BLaER1 (cell line): ENCODE data around the gene KIRREL2.
A peak's percentile ranks its signal among the peaks of the same experiment; 100 is the strongest.
"Not testable (repeated sequence)": the region's sequence is repeated elsewhere in the genome, so short reads cannot be mapped to it uniquely, and the experiment has no call there.

Source experiments
- H3K27ac ChIP-seq: shearing (Covaris generic); formaldehyde crosslinking; 2 replicates; pipeline ENCODE4 v1.8.1; 2022
- H3K27me3 ChIP-seq: shearing (Covaris generic); formaldehyde crosslinking; 2 replicates; pipeline ENCODE4 v1.8.1; 2022
- H3K36me3 ChIP-seq: shearing (Covaris generic); formaldehyde crosslinking; 2 replicates; pipeline ENCODE4 v1.8.1; 2022
- H3K4me1 ChIP-seq: shearing (Covaris generic); formaldehyde crosslinking; 2 replicates; pipeline ENCODE4 v1.8.1; 2022
- H3K4me2 ChIP-seq: shearing (Covaris generic); formaldehyde crosslinking; 2 replicates; pipeline ENCODE4 v1.8.1; 2022
- H3K4me3 ChIP-seq: shearing (Covaris generic); formaldehyde crosslinking; 2 replicates; pipeline ENCODE4 v1.8.1; 2022
- H3K9ac ChIP-seq: shearing (Covaris generic); formaldehyde crosslinking; 2 replicates; pipeline ENCODE4 v1.8.1; 2022
- H3K9me3 ChIP-seq: shearing (Covaris generic); formaldehyde crosslinking; 2 replicates; pipeline ENCODE4 v1.8.1; 2022
- H4K20me1 ChIP-seq: shearing (Covaris generic); formaldehyde crosslinking; 2 replicates; pipeline ENCODE4 v1.8.1; 2022
- Cebpa-rat ChIP-seq: shearing (Covaris generic); IDR thresholded peaks from 2 replicates; pipeline ENCODE4 v1.8.1; 2022

Gene KIRREL2

GRCh38 chr19:35868823-35869326 is 12.2 kb downstream of the KIRREL2 start:
- Histone ChIP-seq H3K9ac (no peak overlapping the region), H3K36me3 (no peaks in the 10 kb centered on the region)
- TF ChIP-seq Cebpa-rat = no peak

DNA sequence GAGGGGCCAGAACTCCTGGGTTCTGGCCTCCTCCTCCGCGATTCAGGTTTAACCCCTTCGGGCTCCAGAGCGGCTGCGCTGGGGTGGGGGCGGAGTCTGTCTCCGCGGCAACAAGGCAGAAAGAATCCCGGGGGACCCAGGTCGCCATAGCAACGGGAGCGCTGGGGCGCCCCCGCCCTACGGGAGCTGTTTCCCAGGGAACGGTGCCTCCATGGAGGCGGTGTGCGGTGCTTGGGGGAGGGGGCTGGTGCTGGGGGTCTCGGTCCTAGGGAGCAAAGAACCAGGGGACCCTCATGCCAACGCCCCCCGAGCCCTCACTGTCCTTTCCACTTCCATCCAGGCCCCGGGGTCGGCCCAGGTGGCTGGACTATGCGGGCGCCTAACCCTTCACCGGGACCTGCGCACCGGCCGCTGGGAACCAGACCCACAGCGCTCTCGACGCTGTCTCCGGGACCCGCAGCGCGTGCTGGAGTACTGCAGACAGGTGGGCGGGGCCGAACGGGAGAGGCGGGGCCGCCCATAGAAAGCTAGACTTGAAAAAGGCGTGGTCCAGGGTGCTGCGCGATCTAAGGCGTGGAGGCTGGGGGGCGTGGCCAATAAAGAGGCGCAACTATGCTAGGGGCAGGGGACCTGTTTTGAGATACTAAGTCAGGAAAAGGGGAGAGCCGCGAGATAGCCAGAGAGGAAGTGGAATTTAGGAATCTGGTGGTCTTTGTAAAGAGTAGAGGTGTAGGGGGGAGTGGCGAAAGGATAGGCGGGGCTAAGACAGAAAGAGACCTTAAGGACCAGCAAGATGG is 12.8 kb downstream of the KIRREL2 start:
- no peak overlapping the region for H3K27ac ChIP-seq

More at GRCh38 chr19:35868823-35869326, 12.2 kb downstream of the KIRREL2 start:
- H3K27me3 ChIP-seq = peaks cover 59% of the 10 kb centered on the region
- peak overlapping the region; percentile 63 for H3K4me3 ChIP-seq
- H3K4me2 ChIP-seq = peak overlapping the region; percentile 86
- H4K20me1 ChIP-seq = peaks cover 9% of the 10 kb centered on the region; the same call in 1 of the 2 replicates
- no peaks in the 10 kb centered on the region for H3K9me3 ChIP-seq
- peaks cover 14% of the 10 kb centered on the region for H3K4me1 ChIP-seq
- no peak overlapping the region for H3K27ac ChIP-seq

DNA sequence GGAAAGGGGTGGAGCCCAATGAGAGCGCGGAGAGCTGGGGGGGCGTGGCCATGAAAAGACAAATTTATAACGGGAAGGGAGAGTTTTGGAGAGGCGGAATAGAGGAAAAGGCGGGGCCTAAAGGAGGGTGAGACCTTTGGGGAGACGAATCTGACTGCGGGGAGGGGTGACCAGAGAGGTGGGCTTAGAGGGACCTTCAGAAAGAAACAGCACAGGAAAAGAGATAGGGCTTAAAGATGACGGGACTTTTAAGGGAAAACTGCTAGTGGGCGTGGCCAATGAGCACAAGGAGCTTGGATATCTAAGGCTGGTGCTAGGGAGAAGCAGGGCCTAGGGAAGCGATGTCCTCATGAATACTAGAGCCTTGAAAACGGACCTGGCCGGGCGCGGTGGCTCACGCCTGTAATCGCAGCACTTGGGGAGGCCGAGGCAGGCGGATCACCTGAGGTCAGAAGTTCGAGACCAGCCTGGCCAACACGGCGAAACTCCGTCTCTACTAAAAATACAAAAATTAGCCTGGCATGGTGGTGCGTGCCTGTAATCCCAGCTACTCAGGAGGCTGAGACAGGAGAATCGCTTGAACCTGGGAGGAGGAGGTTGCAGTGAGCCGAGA is 13.5 kb downstream of the KIRREL2 start:
- not testable (repeated sequence) for H3K36me3 ChIP-seq, H3K4me3 ChIP-seq, H4K20me1 ChIP-seq, H3K27ac ChIP-seq, H3K9ac ChIP-seq, H3K9me3 ChIP-seq
- peaks cover 51% of the 10 kb centered on the region for H3K27me3 ChIP-seq
- peak overlapping the region; percentile 86 for H3K4me2 ChIP-seq
- peaks cover 14% of the 10 kb centered on the region for H3K4me1 ChIP-seq

More for the DNA sequence above, 12.8 kb downstream of the KIRREL2 start:
- Histone ChIP-seq H3K4me3 (peak overlapping the region; percentile 63), H3K4me2 (peak overlapping the region; percentile 86), H3K27me3 (peaks cover 52% of the 10 kb centered on the region), H3K9ac (no peak overlapping the region), H3K9me3 (no peaks in the 10 kb centered on the region), H3K36me3 (no peaks in the 10 kb centered on the region), H4K20me1 (peaks cover 9% of the 10 kb centered on the region; the same call in 1 of the 2 replicates), H3K4me1 (peaks cover 14% of the 10 kb centered on the region)
- no peak for TF ChIP-seq Cebpa-rat

DNA sequence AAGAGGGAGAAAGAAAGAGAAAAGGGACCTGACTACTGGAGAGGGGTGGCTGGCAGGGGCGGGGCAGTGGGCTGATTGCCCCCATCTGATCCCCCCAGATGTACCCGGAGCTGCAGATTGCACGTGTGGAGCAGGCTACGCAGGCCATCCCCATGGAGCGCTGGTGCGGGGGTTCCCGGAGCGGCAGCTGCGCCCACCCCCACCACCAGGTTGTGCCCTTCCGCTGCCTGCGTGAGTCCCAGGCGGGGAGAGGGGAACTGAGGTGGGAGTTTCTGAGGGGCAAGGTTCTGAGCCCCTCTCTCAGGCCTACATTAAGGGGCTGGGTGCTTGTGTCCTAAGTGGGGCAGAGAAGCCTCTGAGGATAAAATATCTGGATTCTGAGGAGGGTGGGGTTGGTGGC is 14.1 kb downstream of the KIRREL2 start:
- no peak overlapping the region for H3K4me3 ChIP-seq
- H3K27ac ChIP-seq = no peak overlapping the region
- no peaks in the 10 kb centered on the region for H3K9me3 ChIP-seq
- H4K20me1 ChIP-seq = peaks cover 9% of the 10 kb centered on the region; the same call in 1 of the 2 replicates
- peaks cover 45% of the 10 kb centered on the region for H3K27me3 ChIP-seq
- H3K9ac ChIP-seq = no peak overlapping the region
- H3K4me2 ChIP-seq = no peak overlapping the region
- peaks cover 14% of the 10 kb centered on the region for H3K4me1 ChIP-seq
- no peaks in the 10 kb centered on the region for H3K36me3 ChIP-seq
- TF ChIP-seq Cebpa-rat = no peak

- no peak for TF ChIP-seq Cebpa-rat
- Histone ChIP-seq H4K20me1 (peaks cover 13% of the 10 kb centered on the region; the same call in 1 of the 2 replicates), H3K27ac (no peak overlapping the region), H3K36me3 (no peaks in the 10 kb centered on the region), H3K4me1 (peaks cover 14% of the 10 kb centered on the region), H3K9me3 (no peaks in the 10 kb centered on the region), H3K4me2 (no peak overlapping the region), H3K27me3 (peaks cover 40% of the 10 kb centered on the region), H3K4me3 (no peak overlapping the region), H3K9ac (no peak overlapping the region)
Observed at GRCh38 chr19:35871611-35872010, 14.9 kb downstream of the KIRREL2 start.

DNA sequence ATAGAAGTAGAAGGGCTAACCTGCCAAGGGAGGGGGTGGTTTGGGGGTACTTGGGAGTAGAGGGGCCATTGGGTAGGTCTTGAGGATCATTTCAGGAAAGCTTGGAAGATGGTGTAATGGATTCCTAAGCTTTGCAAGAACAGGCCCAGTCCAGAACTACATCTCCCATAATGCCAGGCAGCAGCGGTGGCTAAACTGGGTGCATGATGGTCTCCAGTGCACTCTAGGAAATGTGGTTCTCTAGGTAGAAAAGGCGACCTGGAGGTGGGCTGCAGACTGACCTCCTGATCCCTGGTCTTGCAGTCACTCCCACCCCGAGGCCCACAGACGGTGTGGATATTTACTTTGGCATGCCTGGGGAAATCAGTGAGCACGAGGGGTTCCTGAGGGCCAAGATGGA is 15.5 kb downstream of the KIRREL2 start:
- Histone ChIP-seq H3K27me3 (peaks cover 39% of the 10 kb centered on the region), H3K27ac (no peak overlapping the region), H3K4me1 (peaks cover 14% of the 10 kb centered on the region), H3K36me3 (no peaks in the 10 kb centered on the region), H3K9ac (no peak overlapping the region), H3K4me3 (no peak overlapping the region), H4K20me1 (peaks cover 15% of the 10 kb centered on the region; the same call in 1 of the 2 replicates), H3K4me2 (no peak overlapping the region), H3K9me3 (no peaks in the 10 kb centered on the region)
- TF ChIP-seq Cebpa-rat = no peak

GRCh38 chr19:35874392-35874930 is 17.8 kb downstream of the KIRREL2 start:
- no peak overlapping the region for H3K27ac ChIP-seq
- H4K20me1 ChIP-seq = peaks cover 21% of the 10 kb centered on the region; the same call in 1 of the 2 replicates
- H3K4me3 ChIP-seq = no peak overlapping the region
- no peak overlapping the region for H3K9ac ChIP-seq
- no peak overlapping the region for H3K4me2 ChIP-seq
- no peaks in the 10 kb centered on the region for H3K9me3 ChIP-seq
- no peaks in the 10 kb centered on the region for H3K36me3 ChIP-seq
- TF ChIP-seq Cebpa-rat = no peak
- H3K27me3 ChIP-seq = peaks cover 38% of the 10 kb centered on the region
- peaks cover 7% of the 10 kb centered on the region for H3K4me1 ChIP-seq

DNA sequence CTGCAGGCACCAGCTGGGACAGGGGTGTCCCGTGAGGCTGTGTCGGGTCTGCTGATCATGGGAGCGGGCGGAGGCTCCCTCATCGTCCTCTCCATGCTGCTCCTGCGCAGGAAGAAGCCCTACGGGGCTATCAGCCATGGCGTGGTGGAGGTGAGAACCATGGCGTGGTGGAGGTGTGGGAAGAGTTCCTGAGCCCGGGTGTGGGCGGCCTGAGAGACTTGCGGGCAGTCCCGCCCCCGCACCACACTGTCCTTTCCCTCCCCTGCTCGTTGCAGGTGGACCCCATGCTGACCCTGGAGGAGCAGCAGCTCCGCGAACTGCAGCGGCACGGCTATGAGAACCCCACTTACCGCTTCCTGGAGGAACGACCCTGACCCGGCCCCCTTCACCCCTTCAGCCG is 22.4 kb downstream of the KIRREL2 start:
- no peak overlapping the region for H3K4me2 ChIP-seq
- H3K36me3 ChIP-seq = no peaks in the 10 kb centered on the region

GRCh38 chr19:35879770-35880317 is 23.1 kb downstream of the KIRREL2 start:
- H3K36me3 ChIP-seq = no peaks in the 10 kb centered on the region
- H3K4me3 ChIP-seq = no peak overlapping the region
- no peak overlapping the region for H3K9ac ChIP-seq
- H3K27me3 ChIP-seq = peaks cover 40% of the 10 kb centered on the region
- peaks cover 30% of the 10 kb centered on the region; the same call in 1 of the 2 replicates for H4K20me1 ChIP-seq
- no peak for TF ChIP-seq Cebpa-rat
- no peak overlapping the region for H3K27ac ChIP-seq
- peaks cover 10% of the 10 kb centered on the region for H3K4me1 ChIP-seq
- peak overlapping the region; percentile 12; the same call in 1 of the 2 replicates for H3K4me2 ChIP-seq
- no peaks in the 10 kb centered on the region for H3K9me3 ChIP-seq

More for the DNA sequence above, 22.4 kb downstream of the KIRREL2 start:
- H3K9ac ChIP-seq = no peak overlapping the region
- H3K4me1 ChIP-seq = peaks cover 10% of the 10 kb centered on the region
- TF ChIP-seq Cebpa-rat = no peak
- peaks cover 30% of the 10 kb centered on the region; the same call in 1 of the 2 replicates for H4K20me1 ChIP-seq
- H3K9me3 ChIP-seq = no peaks in the 10 kb centered on the region
- H3K4me3 ChIP-seq = no peak overlapping the region
- H3K27me3 ChIP-seq = peaks cover 40% of the 10 kb centered on the region
- H3K27ac ChIP-seq = no peak overlapping the region
